ENCODE measurements around the gene NUDT14.

- TF ChIP-seq CTCF (IDR thresholded peaks at IDR 0.05) (no peak), POLR2A (IDR thresholded peaks at IDR 0.05) (no peak), POLR2AphosphoS5 (IDR thresholded peaks at IDR 0.05) (no peak)
Observed at GRCh38 chr14:105128059-105128458, 53.1 kb downstream of the NUDT14 start.

All from prostate gland (tissue), 2 donors.